ENCODE measurements around the gene FAT4.

Gene FAT4, protein sequence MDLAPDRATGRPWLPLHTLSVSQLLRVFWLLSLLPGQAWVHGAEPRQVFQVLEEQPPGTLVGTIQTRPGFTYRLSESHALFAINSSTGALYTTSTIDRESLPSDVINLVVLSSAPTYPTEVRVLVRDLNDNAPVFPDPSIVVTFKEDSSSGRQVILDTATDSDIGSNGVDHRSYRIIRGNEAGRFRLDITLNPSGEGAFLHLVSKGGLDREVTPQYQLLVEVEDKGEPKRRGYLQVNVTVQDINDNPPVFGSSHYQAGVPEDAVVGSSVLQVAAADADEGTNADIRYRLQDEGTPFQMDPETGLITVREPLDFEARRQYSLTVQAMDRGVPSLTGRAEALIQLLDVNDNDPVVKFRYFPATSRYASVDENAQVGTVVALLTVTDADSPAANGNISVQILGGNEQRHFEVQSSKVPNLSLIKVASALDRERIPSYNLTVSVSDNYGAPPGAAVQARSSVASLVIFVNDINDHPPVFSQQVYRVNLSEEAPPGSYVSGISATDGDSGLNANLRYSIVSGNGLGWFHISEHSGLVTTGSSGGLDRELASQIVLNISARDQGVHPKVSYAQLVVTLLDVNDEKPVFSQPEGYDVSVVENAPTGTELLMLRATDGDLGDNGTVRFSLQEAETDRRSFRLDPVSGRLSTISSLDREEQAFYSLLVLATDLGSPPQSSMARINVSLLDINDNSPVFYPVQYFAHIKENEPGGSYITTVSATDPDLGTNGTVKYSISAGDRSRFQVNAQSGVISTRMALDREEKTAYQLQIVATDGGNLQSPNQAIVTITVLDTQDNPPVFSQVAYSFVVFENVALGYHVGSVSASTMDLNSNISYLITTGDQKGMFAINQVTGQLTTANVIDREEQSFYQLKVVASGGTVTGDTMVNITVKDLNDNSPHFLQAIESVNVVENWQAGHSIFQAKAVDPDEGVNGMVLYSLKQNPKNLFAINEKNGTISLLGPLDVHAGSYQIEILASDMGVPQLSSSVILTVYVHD (N-terminal part only)

DNA sequence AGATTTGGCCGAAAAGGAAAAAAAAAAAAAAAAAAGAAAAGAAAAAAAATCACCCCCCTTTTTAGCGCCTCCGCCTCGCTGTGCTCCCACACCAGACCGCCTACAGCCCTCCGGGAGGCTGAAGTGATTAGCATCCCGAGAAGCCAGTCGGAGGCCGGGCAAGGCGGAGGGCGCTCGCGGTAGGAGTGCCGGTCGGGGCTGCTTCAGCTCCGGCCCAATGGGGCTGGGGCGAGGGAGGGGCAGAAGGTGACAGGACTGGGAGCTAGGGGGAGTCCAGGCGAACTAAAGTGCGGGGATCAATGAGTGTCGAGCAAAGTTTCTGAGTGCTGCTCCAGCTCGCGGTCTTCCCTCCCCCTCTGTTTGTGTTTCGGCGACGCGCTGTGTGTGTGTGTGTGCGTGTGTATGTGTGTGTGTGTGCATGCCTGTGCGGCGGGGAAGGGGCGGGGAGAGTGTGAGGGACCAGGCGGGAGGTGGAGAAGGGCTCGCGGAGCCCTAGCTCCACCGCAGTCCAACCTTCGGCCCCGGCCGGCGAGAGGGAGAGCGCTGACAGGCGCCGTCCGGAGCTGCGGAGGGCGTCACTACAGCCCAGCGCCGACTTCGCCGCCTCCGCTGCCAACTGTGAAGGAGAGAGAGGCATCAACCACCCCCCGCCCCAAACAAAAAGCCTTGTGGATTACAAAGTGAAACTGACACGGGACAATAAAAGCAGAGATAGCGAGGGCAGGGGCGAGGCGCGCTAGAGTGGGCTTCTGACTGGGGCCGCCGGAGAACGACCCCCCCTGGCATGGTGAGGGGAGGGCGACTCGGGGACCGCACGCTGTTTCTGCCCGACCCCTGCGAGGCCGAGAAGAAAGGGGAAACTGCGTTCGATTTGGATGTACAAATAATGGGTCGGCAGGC is at the start of gene FAT4:
Gene FAT4 (plus strand): TSS at position 280 of the 900 bp plus-strand sequence. CDS start 1,457 bp downstream, outside the sequence.
- DNase-seq (ENCODE audit: low read depth), result peak; percentile 72

- DNase-seq (ENCODE audit: low read depth), result no peak
These were observed 48.9 kb upstream of the FAT4 start for GRCh38 chr4:125265846-125266245.

DNA sequence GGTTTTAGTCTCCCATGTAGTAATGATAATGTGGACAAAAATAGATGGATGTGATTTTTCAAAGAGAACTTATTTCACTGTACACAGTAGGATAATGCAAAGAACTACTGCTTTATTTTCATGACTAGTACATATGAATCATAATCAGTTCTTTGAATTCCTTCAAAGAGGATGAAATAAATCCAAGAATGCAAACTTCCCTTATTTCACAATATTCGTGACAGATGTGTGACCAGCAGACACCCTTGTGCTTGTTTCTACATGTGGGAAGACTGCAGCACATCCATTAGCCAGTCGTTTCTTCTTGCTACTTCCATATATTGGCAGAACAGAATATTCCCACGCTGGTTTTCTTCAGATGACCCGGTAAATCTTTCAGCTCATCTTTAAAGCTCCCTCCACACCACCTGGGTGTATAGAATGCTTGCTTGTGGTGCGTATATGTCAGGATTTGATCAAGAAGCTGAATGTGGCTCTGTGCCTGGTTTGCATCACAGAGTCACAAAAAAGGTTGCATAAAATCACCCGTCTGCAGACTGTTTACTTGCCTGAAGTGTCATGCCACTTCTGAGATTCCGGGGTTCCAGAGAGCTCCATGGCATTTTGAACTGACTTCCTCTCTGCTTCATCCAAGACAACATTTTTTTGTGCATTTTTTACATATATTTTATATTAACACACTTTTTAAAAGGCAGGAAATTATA is 47.7 kb upstream of the FAT4 start:
- no peak for DNase-seq (ENCODE audit: low read depth)

GRCh38 chr4:125267630-125268029 is 47.1 kb upstream of the FAT4 start:
- DNase-seq (ENCODE audit: low read depth), result no peak

DNA sequence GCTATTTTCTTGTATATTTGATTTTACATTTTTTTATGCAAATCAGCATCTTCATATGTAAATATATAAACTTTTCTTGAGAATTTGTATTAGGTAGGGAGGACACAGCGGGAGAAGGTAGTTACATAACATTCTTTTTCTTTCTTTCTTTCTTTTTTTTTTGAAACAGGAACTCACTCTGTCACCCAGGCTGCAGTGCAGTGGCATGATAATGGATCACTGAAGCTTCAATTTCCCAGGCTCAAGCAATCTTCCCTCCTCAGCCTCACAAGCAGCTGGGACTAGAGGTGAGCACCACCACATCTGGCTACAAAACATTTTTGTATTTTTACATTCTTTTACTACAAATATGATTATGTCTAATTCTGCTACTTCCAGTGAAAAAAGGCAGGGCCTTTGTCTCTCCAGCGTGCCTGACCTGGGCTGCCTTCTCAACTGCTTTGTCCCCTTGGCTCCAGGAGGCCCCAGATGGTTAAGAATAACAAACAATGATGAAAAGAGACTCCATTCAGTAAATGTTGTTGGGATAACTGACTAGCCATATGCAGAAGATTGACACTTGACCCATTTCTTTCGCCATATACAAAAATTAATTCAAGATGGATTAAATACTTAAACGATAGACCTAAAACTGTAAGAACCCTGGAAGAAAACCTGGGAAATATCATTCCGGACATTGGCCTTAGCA is 46.5 kb upstream of the FAT4 start:
- DNase-seq (ENCODE audit: low read depth), result no peak

DNA sequence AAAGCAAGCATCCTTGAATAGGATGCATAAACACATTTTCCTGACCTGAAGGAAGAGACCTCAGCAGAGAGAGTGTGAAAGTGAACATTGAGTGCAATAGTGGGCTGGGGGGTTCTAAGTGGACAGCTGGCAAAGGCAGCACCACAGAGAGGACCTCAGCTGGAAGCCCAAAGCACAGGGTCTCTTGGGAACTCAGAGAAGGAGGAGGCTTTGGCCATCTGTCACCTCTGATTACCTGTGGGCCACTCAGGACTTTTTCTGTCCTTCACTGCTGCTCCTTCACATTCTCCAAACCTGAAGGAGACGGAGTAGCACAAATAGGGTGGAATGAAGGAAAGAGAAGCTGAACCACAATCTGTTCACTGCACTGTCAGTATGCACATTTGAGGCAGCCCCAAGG is 37.9 kb upstream of the FAT4 start:
- DNase-seq (ENCODE audit: low read depth), result no peak

- DNase-seq (ENCODE audit: low read depth), result no peak
These were observed 37.0 kb upstream of the FAT4 start for GRCh38 chr4:125277790-125278189.

DNA sequence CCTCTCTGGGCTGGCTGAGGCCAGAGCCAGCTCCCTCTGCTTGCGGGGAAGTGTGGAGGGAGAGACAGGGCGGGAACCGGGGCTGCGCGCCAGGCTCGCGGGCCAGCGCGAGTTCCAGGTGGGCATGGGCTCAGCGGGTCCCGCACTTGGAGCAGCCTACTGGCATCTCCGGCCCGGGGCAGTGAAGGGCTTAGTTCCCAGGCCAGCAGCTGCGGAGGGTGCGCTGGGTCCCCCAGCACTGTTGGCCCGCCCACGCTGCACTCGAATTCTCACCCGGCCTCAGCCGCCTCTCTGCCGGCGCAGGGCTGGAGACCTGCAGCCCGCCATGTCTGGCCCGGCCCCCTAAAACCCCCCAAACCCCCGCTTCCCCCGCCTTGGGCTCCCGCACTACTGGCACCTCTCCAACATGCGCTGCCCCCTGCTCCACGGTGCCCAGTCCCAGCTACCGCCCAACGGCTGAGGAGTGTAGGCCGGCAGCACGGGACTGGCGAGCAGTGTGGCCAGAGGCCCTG is 33.8 kb upstream of the FAT4 start:
- no peak for DNase-seq (ENCODE audit: low read depth)

GRCh38 chr4:125283707-125284279 is 31.0 kb upstream of the FAT4 start:
- DNase-seq (ENCODE audit: low read depth), result no peak

GRCh38 chr4:125297116-125297515 is 17.6 kb upstream of the FAT4 start:
- no peak for DNase-seq (ENCODE audit: low read depth)

GRCh38 chr4:125303058-125303457 is 11.7 kb upstream of the FAT4 start:
- no peak for DNase-seq (ENCODE audit: low read depth)

GRCh38 chr4:125303821-125304220 is 10.9 kb upstream of the FAT4 start:
- no peak for DNase-seq (ENCODE audit: low read depth)

- DNase-seq (ENCODE audit: low read depth), result no peak
These were observed 8.6 kb upstream of the FAT4 start for GRCh38 chr4:125306112-125306511.

DNA sequence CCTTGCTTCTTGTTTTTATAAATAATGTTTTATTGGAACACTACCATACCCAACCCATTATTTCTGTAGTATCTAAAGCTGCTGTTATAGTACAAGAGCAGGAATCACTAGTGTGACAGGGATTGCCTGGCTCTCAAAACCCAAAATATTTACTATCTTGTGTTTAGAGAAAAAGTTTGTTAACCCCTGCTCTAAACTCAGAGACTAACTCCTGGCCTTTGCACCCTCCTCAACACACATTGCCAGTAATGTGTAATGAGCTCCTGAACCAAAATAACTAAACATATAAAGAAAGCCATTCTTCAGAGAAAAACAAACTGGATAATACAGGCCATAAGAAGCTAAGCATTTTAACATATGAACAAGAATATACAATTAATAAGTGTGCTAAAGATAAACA is 8.2 kb upstream of the FAT4 start:
- no peak for DNase-seq (ENCODE audit: low read depth)

GRCh38 chr4:125311503-125311902 is 3.3 kb upstream of the FAT4 start:
- no peak for DNase-seq (ENCODE audit: low read depth)

DNA sequence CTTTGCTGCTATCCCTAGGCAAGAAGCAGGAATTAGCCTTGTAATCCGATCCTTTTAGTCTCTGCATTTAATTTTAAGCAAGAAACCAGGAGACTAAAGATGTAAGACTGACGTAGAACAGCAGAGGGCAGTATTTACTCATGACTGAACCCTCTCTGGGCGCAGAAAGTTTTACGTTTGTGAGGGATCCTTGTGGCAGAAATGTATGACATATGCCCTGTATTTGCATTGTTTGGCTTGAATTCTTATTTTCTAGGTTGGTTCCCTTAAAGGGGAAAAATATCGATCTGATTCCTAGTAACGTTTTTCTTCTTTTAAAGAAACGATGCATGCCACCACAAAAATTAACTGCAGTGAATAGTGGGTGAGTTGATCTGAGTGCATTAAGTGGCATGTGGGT is 1.3 kb upstream of the FAT4 start:
- no peak for DNase-seq (ENCODE audit: low read depth)

DNA sequence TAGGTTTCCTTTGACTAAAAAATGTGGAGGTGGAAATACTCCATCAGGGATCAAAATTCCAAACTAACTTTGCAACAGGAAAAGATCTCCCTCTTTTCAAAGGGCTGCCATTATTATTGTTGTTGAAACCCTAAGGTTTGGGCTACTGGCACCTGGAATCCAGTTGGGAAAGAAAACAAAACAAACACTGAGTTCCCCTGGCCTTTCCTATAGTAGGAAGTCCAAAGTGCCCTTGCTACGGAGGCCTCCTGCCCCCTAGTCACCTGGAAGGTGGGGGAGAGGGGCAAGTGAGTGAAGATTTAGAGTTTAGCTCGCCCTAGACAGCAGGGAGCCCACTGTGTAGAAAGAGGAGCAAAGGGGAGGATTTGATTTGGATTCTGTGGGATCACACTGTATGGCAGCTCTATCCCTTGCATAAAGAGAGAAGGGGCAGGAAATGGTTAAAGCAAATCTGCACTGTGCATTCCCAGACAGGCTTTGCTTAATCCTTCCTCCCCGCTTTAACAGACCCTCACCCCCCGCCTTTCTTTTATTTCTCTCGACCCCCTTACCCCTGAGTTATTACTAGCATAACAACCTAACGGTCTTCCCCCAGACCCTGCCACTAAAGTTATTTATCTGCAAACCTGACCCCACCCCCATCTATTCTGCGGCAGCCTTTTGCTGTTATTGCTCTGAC is 627 bp upstream of the FAT4 start:
- no peak for DNase-seq (ENCODE audit: low read depth)

DNA sequence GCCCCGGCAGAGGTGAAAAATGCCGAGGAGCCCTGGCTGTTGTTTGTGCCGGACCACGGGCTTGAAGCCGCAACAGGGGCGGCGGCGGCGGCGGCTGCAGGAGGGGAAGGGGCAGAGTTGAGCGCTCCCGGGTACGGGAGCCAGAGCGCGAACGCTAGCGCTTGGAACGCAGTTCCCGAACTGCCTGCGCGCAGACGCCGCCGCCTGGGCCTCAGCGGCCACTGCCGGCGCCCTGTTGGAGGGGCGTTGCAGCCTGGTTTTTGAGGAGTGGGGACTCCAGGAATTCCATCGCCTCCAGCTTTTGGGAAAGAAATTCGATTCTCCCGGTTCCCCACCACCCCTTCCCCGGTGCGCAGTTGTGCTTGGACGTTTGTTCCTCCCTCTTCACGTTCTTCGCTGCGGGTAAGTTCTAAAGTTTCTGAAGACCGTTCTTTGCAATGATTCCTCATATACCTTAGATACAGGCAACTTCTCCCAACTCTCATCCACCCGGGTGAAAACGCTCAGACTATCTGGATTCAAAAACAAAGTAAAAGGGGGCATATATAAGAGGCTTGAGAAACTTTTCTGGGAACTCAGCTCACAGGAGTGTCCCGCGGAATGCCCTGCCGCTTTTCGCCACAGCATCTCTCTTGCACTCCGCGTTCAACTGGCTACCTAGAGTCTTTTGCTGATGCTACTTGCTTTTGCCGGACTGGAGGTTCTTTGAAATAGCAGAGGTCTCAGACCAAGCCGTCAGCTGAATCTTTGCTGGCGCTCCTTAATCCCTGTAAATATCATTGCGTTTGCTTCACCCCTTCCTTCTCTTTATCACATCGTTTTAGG is 1.0 kb downstream of the FAT4 start:
- DNase-seq (ENCODE audit: low read depth), result no peak

DNA sequence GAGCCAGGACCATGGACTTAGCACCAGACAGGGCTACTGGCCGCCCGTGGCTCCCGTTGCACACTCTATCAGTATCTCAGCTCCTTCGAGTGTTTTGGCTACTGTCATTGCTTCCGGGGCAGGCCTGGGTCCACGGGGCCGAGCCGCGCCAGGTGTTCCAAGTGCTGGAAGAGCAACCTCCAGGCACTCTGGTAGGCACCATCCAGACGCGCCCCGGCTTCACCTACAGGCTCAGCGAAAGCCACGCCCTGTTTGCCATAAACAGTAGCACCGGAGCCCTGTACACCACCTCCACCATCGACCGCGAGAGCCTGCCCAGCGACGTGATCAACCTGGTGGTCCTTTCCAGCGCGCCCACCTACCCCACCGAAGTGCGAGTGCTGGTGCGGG is 1.6 kb downstream of the FAT4 start:
- DNase-seq (ENCODE audit: low read depth), result no peak
